EL (cell line): Measurements from ENCODE around the gene HS3ST3A1.

Experiments used
- DNase-seq: peaks from one replicate; pipeline ENCODE4 v3.0.0-alpha.2; 2016

HS3ST3A1 gene

DNA sequence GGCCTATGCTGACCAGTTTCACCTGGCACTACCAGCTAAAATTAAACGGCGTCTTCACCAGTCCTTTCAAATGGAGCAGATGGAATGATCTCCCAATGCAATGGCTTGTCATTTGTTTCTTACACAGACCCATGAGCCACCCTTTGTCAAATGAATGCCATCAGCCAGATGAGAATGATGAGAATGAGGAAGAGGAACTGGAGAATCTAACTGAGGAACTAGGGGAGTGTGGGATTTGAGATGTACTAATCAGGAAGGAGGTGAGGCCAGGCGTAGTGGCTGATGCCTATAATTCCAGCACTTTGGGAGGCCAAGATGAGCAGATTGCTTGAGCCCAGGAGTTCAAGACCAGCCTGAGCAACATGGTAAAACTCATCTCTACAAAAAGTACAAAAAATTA lies 116.4 kb downstream of the HS3ST3A1 start:
- DNase-seq, result no peak

DNA sequence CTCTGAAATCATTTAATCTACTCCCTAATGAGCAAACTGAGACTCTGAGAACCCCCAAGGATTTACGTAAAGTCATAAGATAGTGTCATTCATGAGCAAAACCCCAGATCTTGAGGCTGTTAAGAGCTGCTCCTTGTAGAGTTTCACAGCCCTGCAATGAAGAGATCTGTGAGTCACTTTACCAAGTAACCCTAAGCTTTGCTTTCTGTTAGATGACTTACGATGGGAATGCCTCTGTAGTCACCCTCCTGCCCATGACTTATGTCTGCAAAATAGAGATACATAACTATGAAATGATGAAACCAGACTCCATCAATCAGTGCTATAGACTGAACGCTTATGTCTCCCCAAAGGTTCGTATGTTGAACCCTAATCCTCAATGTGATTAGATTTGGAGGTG lies 117.7 kb downstream of the HS3ST3A1 start:
- peak; percentile 38 for DNase-seq

DNA sequence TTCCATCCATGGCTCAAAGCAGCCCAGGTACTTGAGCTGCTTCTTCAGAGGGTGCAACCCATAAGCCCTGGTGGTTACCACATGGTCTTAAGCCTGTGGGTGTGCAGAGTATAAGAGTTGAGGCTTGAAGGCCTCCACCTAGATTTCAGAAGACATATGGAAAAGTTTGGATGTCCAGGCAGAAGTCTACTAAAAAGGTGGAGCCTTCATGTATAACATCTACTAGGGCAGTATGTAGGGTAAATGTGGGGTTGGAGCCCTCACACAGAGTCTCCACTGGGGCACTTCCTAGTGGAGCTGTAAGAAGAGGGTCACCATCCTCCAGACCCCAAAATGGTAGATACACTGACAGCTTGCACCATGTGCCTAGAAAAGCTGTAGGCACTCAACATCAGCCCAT lies 120.9 kb downstream of the HS3ST3A1 start:
- DNase-seq, result no peak

- no peak for DNase-seq
Observed at GRCh38 chr17:13478326-13478830, 123.4 kb downstream of the HS3ST3A1 start.

GRCh38 chr17:13477180-13477611 lies 124.5 kb downstream of the HS3ST3A1 start:
- peak; percentile 43 for DNase-seq

GRCh38 chr17:13476720-13477119 lies 125.0 kb downstream of the HS3ST3A1 start:
- DNase-seq, result no peak

- no peak for DNase-seq
Observed at GRCh38 chr17:13475574-13476223, 126.0 kb downstream of the HS3ST3A1 start.

GRCh38 chr17:13474073-13474800 lies 127.5 kb downstream of the HS3ST3A1 start:
- DNase-seq, result no peak

DNA sequence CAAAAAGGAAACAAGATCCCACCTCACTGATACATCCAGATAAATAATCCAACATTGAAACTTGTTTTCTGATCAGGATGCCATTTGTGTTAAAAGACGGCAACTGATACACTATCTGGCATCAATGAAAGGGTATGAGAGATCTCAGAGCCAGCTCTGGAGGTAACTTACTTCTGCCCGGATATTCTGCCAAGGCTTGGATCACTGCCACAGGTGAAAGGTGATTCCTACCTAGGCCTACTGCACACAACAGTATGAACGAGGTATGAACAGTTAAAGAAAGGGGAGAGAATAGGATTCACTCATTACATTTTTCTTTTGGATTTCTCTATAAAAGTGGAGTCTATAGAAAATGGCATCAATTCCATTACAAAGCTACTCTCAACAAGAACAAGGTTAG lies 136.1 kb downstream of the HS3ST3A1 start:
- no peak for DNase-seq

- no peak for DNase-seq
Observed at GRCh38 chr17:13462673-13463124, 139.0 kb downstream of the HS3ST3A1 start.

GRCh38 chr17:13462146-13462545 lies 139.6 kb downstream of the HS3ST3A1 start:
- DNase-seq, result no peak

DNA sequence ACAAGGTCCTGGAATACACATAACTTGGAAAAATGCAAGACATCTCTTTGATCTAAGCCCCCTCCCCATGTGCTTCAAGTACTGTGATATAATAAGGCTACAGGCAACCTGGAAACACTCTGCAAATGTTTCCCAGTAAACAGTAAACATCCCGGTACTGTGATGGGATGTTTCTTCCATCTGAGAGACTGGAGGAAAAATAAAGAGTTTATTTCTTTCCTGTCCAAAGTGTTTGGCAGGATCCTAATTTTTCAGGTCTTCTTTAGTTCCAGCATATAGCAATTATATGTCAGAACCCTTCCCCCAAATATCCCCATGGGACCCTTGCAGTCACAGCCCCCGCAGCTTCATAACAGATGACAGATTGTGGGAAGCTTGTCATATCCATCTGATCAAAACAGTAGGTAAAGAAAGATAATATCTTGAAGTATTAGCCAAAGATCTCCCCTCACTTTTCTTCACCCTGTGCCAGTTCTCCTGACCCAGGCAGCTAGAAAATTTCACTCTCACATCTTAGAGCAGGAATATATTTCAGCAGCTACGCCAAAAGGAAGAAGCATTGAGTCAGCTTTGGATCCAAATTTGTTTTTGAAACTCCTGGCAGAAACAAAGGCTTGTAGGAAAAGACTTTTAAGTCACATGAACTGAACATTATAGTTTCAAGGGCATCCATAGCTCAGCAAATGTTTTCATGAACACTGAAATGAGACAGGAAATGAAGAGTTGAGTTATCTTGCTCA lies 141.3 kb downstream of the HS3ST3A1 start:
- DNase-seq, result no peak

GRCh38 chr17:13457783-13458182 lies 143.9 kb downstream of the HS3ST3A1 start:
- DNase-seq, result no peak
